Breast epithelium (tissue), 4 donors: ENCODE results near the gene AOPEP. TPM values are rescaled to one million over a fixed set of nuclear protein-coding genes. Genes with fewer than 3 reads are reported as not detected.
A peak's percentile ranks its signal among the peaks of the same experiment; 100 is the strongest.

Experiments used
- DNase-seq, 2 donors: peaks; one replicate each; pipeline ENCODE4 v3.0.0-alpha.2; 2019; ENCODE audit warnings: low spot score in 2 of 2
- H3K27ac ChIP-seq, 2 donors: fragments of 200-600 bp; sonication (generic) in 1 of 2; one replicate each; pipeline ENCODE4 v1.5.1; 2016 to 2019; ENCODE audit warnings: mild to moderate bottlenecking in 1 of 2
- H3K27me3 ChIP-seq, 2 donors: fragments of 200-600 bp; sonication (generic) in 1 of 2; one replicate each; pipeline versions ENCODE4 v1.5.1 to v1.6.0; 2017 to 2019; ENCODE audit warnings: control low read depth in 1 of 2, mild to moderate bottlenecking in 1 of 2
- H3K36me3 ChIP-seq: fragments of 200-600 bp; one replicate; pipeline ENCODE4 v1.5.1; 2019
- H3K4me1 ChIP-seq, 2 donors: fragments of 200-600 bp; sonication (generic); one replicate each; pipeline ENCODE4 v1.5.1; 2016 to 2019; ENCODE audit warnings: control low read depth in 1 of 2
- H3K4me3 ChIP-seq, 3 donors: fragments of 200-600 bp; sonication (generic); 1 replicate in 2 of 3; 2 replicates in 1 of 3; pipeline ENCODE4 v1.5.1; 2016 to 2019; ENCODE audit warnings: mild to moderate bottlenecking in 3 of 3, moderate library complexity in 2 of 3
- H3K9me3 ChIP-seq, 2 donors: fragments of 200-600 bp; sonication (generic) in 1 of 2; one replicate each; pipeline ENCODE4 v1.5.1; 2016 to 2019; ENCODE audit warnings: control low read depth in 1 of 2
- POLR2A ChIP-seq: fragments of 450-650 bp; IDR thresholded peaks from one replicate; pipeline ENCODE4 v1.6.1; 2016; ENCODE audit warnings: antibody characterized with exemption, mild to moderate bottlenecking, moderate library complexity
- POLR2AphosphoS5 ChIP-seq, 3 donors: sonication (generic); formaldehyde crosslinking; IDR thresholded peaks; one replicate each; pipeline ENCODE4 v1.6.1; 2017; ENCODE audit warnings: antibody characterized with exemption in 3 of 3
- intact Hi-C: fragments of 100-400 bp; cut with DNase I; formaldehyde crosslinking; loops from one replicate; pipeline ENCODE4 v1.15.1; 2023; ENCODE audit warnings: low total_unique reads
- total RNA-seq, 3 donors: library from RNA; depleted of rRNA; stranded (reverse); fragments of >200 nt; gene quantifications; one replicate each; pipeline ENCODE4 v1.1.0, GENCODE V29; 2016
- TF ChIP-seq, protein P1 (sequence below), 3 donors: fragments of 450-650 bp; IDR thresholded peaks; one replicate each; pipeline ENCODE4 v1.5.1; 2016 to 2017; ENCODE audit warnings: antibody characterized with exemption in 3 of 3, mild to moderate bottlenecking in 3 of 3, moderate library complexity in 3 of 3

Gene AOPEP
- total RNA-seq, 3 donors from 2014 or later = 15.5 to 94.1 (median 87.5) TPM

DNA sequence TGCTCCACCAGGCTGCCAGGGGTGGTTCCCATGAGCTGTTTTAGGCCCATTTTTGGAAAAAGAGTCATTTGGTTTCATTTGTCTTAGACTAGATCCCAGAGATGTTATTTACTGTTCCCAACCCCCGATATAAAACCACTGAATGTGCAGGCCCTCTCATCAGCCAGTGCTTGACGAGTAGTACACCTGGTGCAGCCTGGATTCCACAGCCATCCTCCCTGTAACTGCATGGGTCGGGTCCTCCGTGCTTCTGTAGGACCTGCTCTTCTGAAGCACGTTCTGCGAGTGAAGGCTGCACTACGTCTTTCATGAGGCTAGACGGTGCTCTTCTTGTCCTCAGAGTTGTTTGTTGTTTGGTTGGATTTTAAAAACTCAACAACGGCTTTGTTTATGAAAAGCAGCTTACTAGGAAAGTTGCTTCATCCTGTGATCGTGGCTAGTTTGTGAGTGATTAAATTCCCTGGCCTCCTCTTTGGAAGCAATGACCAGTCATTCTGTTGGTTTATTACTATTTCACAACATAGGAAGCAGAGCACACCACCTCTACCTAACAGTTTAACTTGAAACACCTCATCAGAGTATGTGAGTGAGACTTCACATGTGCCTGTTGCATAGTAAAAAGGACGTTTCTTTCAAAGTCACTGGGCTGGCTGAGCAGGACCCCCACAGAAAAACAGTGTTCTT, 135.2 kb downstream of the AOPEP start:
- Histone ChIP-seq H3K9me3 (no peaks in the 10 kb centered on the region), H3K27me3 (no peaks in the 10 kb centered on the region), H3K4me1 (no peaks in the 10 kb centered on the region), H3K27ac (peak overlapping the region in 1 of 2 donors; percentile 30), H3K36me3 (no peaks in the 10 kb centered on the region), H3K4me3 (no peak overlapping the region)
- TF ChIP-seq POLR2AphosphoS5 (IDR thresholded peaks at IDR 0.05) (no peak), POLR2A (no peak)
- TF ChIP-seq, protein P1, sequence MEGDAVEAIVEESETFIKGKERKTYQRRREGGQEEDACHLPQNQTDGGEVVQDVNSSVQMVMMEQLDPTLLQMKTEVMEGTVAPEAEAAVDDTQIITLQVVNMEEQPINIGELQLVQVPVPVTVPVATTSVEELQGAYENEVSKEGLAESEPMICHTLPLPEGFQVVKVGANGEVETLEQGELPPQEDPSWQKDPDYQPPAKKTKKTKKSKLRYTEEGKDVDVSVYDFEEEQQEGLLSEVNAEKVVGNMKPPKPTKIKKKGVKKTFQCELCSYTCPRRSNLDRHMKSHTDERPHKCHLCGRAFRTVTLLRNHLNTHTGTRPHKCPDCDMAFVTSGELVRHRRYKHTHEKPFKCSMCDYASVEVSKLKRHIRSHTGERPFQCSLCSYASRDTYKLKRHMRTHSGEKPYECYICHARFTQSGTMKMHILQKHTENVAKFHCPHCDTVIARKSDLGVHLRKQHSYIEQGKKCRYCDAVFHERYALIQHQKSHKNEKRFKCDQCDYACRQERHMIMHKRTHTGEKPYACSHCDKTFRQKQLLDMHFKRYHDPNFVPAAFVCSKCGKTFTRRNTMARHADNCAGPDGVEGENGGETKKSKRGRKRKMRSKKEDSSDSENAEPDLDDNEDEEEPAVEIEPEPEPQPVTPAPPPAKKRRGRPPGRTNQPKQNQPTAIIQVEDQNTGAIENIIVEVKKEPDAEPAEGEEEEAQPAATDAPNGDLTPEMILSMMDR (IDR thresholded peaks at IDR 0.05) = no peak
- no peak for DNase-seq
- intact Hi-C loops = no loop called here

DNA sequence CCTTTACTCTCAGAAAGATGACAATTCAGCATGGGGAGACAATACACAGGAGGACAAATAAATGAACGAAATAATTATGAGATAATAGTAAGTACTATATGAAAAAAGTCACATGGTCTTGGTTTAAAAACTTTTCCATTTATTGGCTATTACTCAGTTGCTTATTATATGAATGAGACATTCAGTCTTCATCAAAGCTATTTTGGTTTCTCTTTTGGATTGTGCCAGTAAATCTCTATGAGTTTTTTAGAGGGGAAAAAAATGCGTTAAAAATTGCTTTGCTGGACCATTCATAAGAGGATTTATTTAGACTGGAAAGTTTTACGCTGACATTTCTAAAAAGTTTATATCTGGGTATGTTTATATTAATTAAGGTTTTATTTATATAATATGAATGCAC, 137.7 kb downstream of the AOPEP start:
- no peaks in the 10 kb centered on the region for H3K4me1 ChIP-seq
- DNase-seq = no peak

DNA sequence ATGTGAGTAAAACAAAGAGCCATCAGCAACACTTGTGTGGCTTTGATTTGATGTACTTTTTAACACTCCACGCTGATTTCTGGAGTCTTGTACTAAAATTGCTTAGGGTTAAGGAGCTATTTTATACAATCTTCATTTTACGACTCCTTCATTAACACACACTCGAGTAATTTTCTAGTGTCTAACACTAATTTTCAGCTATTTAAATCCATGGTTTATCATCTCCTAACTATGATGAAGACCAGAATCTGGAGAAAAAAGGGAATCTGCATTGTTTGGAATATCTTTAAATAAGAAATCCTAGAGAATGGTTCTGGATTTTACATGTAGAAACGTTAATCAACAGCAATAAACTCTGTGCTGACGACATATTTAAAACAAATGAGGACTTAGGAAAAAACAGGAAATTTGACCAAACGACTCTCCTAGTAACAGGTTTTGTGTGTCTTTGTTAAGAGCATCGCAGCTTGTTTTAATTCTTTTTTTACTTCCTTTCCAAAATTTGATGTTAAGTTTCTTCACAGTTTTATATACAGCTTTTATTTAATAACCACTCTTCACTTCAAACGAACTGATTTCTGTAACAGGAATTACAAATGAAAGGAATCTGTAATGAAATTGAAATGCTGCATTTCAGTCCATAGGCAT, 138.5 kb downstream of the AOPEP start:
- H3K4me1 ChIP-seq = no peaks in the 10 kb centered on the region
- intact Hi-C loops = no loop called here
- TF ChIP-seq, protein P1 (IDR thresholded peaks at IDR 0.05) = no peak
- TF ChIP-seq POLR2A (no peak), POLR2AphosphoS5 (IDR thresholded peaks at IDR 0.05) (no peak)
- no peak for DNase-seq
- no peaks in the 10 kb centered on the region for H3K27me3 ChIP-seq
- H3K36me3 ChIP-seq = no peaks in the 10 kb centered on the region
- no peak overlapping the region for H3K4me3 ChIP-seq
- peak overlapping the region in 1 of 2 donors; percentile 52 for H3K27ac ChIP-seq
- H3K9me3 ChIP-seq = no peaks in the 10 kb centered on the region

More for the DNA sequence above, 137.7 kb downstream of the AOPEP start:
- Histone ChIP-seq H3K4me3 (no peak overlapping the region), H3K27me3 (no peaks in the 10 kb centered on the region), H3K36me3 (no peaks in the 10 kb centered on the region), H3K9me3 (no peaks in the 10 kb centered on the region), H3K27ac (no peak overlapping the region)
- intact Hi-C loops = no loop called here
- TF ChIP-seq, protein P1 (IDR thresholded peaks at IDR 0.05) = no peak
- TF ChIP-seq POLR2A (no peak), POLR2AphosphoS5 (IDR thresholded peaks at IDR 0.05) (no peak)

DNA sequence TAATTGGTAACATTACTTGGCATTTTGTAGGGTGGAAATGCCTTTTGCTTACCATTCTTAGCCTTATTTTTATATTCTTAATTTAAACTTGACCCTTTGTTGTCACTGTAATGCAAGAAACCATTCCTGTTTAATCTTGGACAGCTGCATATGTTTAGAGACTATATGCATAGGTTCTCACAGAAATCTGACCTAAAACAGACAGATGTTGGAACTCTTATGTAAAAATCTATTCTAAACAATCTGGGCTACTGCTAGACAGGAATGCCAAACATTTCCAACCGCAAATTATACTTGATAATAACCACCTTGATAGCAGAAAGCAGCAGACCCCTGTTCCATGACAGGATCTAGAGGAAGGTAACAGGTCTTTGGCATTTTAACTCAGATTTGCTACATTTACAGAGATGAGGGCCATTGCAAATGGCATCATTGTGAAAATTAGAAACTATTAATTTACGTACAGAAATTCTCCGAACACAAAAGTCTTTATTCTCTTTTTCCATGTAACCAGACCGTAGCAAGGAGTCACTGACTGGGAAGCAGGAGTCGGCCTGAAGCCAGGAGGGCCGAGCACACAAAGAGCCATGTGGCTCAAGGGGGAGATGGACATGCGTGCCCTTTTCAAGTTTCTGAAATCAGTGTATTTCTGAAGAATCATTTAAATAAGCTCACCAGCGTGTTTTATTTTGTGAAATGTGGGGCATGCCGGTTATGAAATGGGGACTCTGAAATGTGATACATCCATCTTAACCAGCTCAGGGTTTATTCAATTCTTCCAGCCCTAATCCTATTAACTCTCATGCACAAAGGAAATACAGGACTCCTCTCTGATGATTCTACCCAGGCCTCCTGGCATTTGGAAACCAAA, 139.3 kb downstream of the AOPEP start:
- H3K27me3 ChIP-seq = no peaks in the 10 kb centered on the region
- H3K36me3 ChIP-seq = no peaks in the 10 kb centered on the region
- intact Hi-C loops = no loop called here
- no peak for DNase-seq
- peak overlapping the region in 1 of 2 donors; percentile 52 for H3K27ac ChIP-seq
- TF ChIP-seq POLR2AphosphoS5 (IDR thresholded peaks at IDR 0.05) (no peak), POLR2A (no peak)
- TF ChIP-seq, protein P1 (IDR thresholded peaks at IDR 0.05) = no peak
- H3K9me3 ChIP-seq = no peaks in the 10 kb centered on the region
- no peak overlapping the region for H3K4me3 ChIP-seq
- no peaks in the 10 kb centered on the region for H3K4me1 ChIP-seq
